GM19099 (cell line): ENCODE results near the gene QDPR.

Experiments
- POLR2A ChIP-seq: IDR thresholded peaks from 3 replicates; pipeline ENCODE4 v1.6.1; 2011; ENCODE audit warnings: low read depth; ENCODE audit not compliant: insufficient read length; ENCODE audit errors: extremely low read depth

Gene QDPR

DNA sequence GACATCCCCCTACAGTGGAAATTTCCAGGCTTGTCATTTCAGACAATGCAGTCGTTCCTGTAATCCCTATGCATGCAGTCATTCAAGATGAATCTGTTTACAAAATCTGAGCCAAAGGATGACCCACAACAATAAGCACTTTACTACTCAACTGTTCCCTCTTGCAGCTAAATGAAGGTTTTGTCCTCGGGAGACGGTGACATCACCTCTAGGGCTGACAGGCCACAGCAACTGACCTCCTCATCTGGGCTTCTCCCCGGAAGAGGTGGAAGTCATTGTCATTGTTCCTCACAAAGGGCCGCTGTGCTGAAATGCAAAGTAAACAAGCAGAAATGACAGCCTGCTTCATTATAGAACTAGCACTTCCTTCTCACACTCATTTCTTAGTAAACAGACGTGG is 32.3 kb upstream of the QDPR start:
- no peak for TF ChIP-seq POLR2A

DNA sequence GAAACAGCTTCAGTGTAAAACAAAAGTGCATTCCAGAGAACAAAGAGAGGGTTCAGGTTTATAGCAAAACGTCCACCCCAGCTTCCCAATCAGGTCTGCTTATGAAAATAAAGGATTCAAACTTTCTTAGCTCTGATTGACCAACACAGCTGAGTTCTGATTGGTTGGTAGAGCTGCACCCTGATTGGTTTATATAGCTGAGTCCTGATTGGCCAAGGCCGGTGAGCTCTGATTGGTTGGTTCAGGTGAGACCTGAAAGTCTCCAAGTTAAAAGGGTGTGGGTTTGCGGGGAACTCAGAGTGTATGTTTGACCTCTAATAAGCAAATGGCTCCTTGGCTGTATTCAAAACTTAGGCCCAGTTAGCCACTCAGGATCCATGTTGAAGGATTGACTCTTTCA is 24.0 kb upstream of the QDPR start:
- no peak for TF ChIP-seq POLR2A

DNA sequence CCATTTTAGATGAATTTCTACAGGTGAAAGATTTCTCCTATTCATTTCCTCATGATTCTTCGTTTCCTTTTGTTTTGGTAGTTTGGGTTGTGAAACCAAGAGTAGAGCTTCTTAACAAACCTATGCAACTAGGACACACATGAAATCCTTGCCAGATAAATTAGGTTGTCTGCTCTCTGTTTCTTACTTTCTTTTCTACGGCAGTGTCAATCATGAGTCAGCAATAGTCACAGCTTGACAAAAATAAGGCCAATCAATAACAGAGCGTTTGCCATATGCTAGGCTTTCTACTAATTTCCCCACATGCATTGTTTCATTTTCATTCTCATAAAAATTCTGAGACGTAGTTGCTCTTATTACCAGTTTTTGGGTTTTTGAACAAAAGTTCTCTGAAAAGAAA is 23.4 kb upstream of the QDPR start:
- no peak for TF ChIP-seq POLR2A

DNA sequence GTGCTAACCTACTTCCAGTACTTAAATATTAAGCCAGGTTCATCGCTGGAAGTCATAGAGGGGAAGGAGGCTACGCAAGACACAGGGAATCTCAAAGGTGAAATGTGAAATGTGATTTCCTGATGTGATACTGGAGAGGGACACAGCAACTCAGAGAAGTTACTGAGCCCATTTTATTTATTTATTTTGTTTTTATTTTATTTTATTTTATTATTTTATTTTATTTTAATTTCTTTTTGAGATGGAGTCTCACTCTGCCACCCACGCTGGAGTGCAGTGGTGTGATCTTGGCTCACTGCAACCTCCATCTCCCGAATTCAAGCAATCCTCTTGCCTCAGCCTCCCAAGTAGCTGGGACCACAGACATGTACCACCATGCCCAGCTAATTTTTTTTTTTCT is 22.8 kb upstream of the QDPR start:
- TF ChIP-seq POLR2A: no peak

DNA sequence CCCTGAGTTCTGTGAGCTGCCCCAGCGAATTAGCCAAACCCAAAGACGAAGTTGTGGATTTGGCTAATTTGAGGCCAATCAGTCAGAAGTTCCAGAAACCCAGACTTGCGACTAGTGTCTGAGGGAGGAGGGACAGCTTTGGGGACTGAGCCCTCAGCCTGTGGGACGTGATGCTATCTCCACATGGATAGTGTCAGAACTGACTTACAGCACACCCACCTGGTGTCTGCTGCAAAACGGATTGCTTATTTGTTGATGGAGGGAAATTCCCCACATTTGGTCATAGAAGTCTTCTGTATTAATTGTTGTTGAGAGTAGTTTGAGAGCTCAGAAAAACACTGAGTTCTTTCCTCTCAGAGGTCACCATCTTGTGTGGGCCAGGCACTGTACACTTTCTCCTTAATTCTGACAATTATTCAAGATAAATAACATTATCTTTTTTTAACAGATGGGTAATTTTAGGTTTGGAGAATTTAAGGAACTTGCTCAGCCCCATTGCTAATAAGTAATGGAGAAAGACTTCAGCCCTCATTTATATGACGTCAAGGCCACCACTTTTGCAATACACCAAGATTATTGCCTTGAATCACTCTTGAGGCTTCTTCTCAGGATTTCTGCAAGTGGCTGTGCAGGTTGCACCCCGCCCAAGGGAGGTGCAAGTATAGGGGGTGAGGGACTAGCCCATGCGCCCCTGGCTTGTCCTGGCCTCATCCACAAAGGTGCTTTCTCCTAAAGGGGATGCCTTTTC is 19.8 kb upstream of the QDPR start:
- no peak for TF ChIP-seq POLR2A

DNA sequence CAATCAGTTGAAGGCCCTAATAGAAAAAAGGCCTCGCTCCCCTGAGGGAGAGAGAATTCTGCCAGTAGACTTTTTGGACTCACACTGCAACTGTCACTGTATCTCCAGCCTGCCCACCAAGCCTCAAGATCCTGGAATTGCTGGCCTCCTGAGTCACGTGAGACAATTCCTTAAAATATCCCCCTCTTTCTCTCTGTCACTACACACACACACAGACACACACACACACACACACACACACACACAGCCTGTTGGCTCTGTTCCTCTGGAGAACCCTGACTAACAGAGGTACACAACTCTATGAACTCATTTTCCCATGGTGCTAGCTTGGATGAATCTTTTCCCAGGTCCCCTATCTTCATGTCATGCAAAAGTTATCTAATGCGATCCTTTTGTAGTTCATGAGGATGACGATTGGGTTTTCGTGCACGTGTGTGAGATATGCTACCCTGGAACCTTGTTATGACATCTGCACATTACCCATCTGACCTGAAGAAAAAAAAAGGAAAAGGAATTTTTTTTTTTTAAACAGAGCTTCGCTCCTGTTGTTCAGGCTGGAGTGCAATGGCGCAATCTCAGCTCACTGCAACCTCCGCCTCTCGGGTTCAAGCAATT is 16.8 kb upstream of the QDPR start:
- no peak for TF ChIP-seq POLR2A

DNA sequence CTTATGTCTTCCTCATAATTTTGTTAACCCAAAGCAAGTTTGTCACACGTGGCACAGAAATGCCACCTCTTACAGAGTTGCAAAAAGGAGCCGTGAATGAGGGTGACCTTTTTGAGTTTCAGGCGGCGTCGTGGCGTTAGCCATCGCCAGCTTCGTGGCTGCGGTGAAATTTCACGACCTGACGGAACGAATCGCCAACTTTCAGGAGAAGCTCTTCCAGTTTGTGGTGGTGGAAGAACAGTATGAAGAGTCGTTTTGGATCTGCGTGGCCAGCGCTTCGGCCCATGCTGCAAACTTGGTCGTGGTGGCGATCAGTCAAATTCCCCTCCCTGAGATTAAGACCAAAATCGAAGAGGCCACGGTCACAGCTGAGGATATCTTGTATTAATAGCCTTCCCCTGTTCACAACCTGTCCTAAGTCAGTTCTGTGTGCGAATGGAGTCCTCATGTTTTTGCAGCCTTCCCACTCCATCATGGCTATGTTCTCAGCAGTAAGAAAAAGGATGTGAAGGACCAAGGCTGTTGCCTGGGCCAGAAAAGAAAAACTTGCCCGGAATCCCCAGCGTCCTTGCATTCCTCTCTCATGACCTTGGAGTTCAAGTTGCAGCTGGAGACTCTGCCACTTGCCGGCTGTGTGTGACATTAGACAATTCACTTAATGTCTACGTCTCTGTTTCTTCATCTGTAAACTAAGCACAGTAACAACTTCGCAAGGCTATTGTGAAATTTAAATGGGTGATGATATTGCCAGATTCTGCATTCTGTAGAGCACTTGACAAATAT is 15.0 kb upstream of the QDPR start:
- TF ChIP-seq POLR2A: no peak

DNA sequence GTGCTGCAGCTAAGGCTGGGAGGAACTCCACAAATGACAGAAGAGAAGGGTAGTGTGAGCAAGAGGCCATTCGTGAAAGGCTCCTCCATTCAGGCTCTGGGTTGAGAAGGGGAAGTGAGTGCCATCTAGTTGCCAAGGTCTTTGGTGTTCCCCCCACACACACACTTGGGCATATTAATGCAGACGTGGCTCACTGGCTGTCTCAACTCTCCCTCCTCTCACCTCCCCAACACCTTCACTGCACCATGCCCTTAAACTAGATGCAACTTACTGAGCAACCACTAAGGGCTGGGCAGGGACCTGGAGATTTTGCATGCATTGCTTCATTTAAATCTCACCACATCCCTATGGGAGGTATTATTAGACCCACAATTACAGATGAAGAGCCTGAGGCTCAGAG is 11.8 kb upstream of the QDPR start:
- no peak for TF ChIP-seq POLR2A

DNA sequence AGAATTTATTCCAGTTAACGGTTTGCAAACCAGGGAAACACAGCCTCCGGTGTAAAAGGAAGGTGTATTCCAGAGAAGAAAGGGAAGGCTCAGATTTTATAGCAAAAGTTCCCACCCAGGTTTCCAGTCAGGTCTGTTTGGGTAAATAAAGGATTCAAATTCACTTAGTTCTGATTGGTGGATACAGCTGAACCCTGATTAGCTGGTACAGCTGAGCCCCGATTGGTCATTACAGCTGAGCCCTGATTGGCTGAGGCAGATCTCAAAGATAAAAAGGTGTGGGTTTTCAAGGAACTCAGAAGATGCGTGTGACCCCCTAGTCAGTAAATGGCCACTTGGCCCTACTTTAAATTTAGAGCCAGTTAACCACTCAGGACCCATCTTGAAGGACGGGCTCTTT is 9.7 kb upstream of the QDPR start:
- TF ChIP-seq POLR2A: no peak

DNA sequence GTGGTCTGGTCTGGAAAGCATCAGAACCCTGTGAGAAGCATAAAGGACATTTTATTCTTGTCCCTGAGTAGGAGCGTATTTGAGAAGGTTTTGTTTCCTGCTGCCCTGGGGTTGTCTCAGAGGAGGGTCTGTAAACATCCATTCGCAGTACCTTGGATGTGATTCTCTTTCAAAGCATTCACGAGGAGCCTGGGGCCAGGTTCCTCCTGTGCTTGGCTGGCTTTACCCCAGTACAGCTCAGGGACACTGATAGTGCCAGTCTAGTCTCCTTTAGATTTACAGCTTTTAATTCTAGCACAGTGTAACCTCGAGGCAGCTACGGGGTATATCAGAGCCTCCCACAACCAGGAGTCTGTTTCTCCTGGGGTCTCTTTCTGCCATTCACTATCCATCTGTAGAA is 5.8 kb upstream of the QDPR start:
- no peak for TF ChIP-seq POLR2A

DNA sequence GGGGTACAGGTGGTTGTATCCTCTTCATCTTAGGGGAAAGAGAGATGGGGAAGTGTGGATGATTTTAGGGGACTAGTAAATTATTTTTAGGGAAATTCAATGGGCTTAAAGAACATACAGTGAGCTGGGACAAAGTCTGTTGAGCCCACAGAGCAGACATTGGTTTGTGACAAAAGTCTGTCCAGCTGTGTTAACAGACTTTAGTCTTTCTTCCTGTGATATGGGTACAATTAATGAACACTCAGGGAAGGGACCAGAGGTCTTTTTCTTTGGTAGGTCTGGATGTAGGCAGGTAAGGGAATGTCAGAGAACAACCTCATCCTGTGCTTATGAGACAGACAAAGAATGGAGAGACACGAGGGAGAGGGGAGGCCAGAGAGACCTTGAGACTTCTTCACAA is 5.1 kb upstream of the QDPR start:
- TF ChIP-seq POLR2A: no peak

DNA sequence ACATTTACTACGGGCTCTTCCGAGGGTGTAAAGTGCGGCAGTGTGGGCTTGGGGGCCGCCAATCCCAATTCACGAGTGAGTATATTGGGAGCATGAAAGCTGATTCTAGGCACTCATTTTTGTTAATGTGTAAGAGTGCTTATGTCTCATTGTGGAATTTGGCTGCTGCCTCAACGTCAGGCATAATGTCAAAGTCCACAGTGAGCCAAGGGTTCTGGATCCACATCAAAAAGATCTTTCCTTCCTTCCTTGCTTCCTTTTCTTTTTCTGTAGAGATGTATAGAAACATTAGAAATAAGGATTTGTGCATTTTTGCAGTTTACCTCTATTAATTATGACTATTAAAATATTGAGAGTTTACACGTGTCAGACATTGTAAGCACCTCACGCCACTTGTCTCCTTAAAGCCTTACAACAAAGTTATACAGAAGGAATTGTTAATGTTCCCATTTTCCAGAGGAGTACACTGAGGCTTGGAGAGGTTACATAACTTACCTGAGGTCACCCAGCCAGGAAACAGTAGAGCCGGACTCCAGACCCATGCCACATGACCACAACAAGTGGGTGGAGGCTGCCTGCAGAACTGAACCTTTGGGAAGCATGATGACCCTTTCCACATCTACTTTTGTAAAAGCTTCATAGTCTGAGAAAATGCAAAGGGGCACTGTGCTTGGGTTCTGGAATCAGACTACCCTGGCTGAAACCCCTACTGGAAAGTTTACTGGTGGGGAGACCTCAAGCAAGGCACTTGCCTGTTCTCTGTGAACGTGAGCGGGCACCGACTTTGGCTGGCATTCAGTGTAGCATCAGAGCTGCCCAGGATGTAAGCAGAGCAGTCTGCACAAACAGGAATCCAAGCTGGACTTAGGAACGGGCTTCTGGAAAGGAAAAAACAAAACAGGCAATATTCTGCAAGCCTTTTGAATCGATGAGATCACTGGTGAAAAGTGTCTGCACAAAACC is 3.8 kb upstream of the QDPR start:
- no peak for TF ChIP-seq POLR2A

DNA sequence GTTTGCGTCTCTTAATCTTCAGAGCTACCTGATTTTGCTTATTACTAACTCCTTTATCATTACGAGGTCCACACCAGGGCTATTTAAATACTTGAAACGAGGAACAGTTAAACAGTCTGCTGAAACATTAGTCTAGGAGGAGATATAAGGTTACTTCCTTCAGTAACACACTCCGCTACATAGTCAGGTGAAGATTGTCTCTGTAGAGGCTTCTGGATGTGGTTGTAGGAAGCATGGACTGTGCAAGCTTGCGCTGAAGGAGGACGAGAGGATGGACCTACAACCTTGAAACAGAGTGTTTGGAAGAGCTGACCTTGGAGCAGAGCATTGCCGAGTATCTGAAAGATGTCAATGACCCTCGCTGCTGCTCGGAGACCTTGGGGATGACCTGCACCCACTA is 3.0 kb upstream of the QDPR start, which contains the start of gene CLRN2:
TSS of gene CLRN2 (plus strand) at position 301 of the 400 bp plus-strand sequence. CDS start 102 bp downstream, outside the sequence.
- TF ChIP-seq POLR2A: no peak

DNA sequence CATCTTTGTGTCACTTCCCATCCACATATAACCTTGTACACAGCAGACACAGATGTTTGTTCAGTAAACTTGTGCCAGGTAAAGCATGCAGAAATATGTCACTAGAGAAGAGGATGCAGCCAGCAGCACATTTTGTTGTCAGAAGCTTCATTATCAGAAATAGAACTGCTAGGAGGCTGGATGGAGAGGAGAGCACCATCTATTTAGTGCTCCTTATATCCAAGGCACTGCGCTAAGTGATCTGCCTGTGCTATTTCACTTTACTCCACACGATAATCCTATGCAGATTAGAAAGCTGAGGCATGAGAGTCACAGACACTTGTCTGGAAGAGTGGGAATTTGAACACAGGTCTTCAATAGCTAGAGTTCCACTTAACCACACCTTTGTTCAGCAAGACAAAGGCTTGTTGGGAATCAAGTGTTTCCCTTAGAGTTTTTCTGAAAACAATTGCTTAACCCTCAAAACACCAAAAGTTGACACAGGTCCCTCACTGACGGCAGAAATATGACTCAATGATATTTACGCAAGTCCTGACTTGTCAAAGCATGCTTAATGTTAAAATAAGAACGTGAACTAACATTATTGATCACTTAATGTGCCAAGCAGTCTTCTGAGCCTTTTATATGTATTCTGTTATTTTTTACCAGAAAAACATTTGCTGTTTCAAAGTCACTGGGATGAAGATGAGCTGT is 1.2 kb upstream of the QDPR start:
- no peak for TF ChIP-seq POLR2A

DNA sequence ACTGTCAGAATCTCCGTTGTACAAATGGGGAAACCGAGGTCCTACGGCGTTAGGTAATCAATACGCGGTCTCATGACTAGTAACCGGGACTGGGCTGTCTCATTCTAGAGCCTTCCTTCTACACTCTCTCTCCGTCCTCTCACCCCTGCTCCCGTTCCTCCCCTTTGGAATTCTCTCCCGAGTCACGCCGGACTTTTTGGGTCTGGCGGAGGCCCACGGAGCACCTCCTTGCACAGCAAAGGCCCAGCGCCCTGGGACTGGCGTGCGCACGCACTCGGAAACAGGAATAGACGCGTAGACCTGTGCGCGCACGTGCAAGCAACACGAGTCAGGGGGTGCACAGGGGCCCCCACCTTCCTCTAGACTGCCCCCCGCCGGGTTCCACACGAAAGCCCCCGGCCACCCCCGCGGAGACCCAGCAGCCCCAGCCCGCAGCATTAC is 361 bp downstream of the QDPR start:
- no peak for TF ChIP-seq POLR2A

DNA sequence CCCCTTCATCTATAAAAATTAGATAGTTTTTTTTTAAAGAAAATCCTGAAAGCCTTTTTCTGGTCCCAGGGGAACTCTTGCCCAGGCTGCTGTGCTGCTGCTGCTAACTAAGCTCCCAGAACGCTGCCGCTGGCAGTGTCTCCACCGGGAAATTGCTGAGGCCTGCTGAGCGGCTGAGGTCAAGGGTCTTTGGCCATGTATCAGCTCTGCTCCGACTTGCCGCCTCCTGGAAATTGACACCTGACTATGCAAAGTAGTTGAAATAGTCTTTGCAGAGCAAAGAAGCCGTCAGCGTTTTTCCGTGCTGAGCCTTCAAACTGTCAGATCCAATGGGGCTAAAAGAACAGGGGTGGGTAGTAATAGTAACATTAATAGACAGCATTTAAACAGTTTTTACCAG is 839 bp downstream of the QDPR start:
- no peak for TF ChIP-seq POLR2A
